Mesothelial cell of epicardium (in vitro differentiated cells): ENCODE results near the gene NCOR1. TPM values are rescaled to one million over a fixed set of nuclear protein-coding genes. Genes with fewer than 3 reads are reported as not detected.

Experiments
- DNase-seq, 2 experiments: peaks; one replicate each; pipeline ENCODE4 v3.0.0; 2021; ENCODE audit warnings: low spot score in 2 of 2; ENCODE audit not compliant: unreplicated experiment in 2 of 2
- H3K27ac Mint-ChIP-seq: 2 replicates; pipeline ENCODE4 v1.8.0; 2021; ENCODE audit warnings: mixed read lengths
- H3K27me3 Mint-ChIP-seq: 2 replicates; pipeline ENCODE4 v1.8.0; 2021; ENCODE audit warnings: low read depth, mixed read lengths
- H3K36me3 Mint-ChIP-seq: 2 replicates; pipeline ENCODE4 v1.8.0; 2021; ENCODE audit warnings: mixed read lengths
- H3K4me1 Mint-ChIP-seq: 2 replicates; pipeline ENCODE4 v1.8.0; 2021; ENCODE audit warnings: mixed read lengths
- H3K4me3 Mint-ChIP-seq: 2 replicates; pipeline ENCODE4 v1.8.0; 2021; ENCODE audit warnings: mild to moderate bottlenecking, moderate library complexity, mixed read lengths
- H3K9me3 Mint-ChIP-seq: 2 replicates; pipeline ENCODE4 v1.8.0; 2021; ENCODE audit warnings: mixed read lengths
- total RNA-seq: library from RNA; stranded (reverse); gene quantifications from 3 replicates; pipeline ENCODE4 v1.2.1, GENCODE V29; 2021
- TF ChIP-seq, protein P1 (sequence below): fragments of 200-600 bp; sonication (generic); IDR thresholded peaks from one replicate; pipeline ENCODE4 v1.5.0; 2021; ENCODE audit warnings: antibody characterized with exemption; ENCODE audit not compliant: unreplicated experiment

Gene NCOR1
- total RNA-seq, 1 donor from 2014 or later = 142 TPM

- Mint-ChIP-seq H3K27me3 (no peaks in the 10 kb centered on the region), H3K36me3 (peaks cover 45% of the 10 kb centered on the region), H3K4me3 (no peak overlapping the region), H3K9me3 (peaks cover 13% of the 10 kb centered on the region), H3K4me1 (no peaks in the 10 kb centered on the region), H3K27ac (peak overlapping the region; percentile 47)
- no peak for DNase-seq
- TF ChIP-seq, protein P1, sequence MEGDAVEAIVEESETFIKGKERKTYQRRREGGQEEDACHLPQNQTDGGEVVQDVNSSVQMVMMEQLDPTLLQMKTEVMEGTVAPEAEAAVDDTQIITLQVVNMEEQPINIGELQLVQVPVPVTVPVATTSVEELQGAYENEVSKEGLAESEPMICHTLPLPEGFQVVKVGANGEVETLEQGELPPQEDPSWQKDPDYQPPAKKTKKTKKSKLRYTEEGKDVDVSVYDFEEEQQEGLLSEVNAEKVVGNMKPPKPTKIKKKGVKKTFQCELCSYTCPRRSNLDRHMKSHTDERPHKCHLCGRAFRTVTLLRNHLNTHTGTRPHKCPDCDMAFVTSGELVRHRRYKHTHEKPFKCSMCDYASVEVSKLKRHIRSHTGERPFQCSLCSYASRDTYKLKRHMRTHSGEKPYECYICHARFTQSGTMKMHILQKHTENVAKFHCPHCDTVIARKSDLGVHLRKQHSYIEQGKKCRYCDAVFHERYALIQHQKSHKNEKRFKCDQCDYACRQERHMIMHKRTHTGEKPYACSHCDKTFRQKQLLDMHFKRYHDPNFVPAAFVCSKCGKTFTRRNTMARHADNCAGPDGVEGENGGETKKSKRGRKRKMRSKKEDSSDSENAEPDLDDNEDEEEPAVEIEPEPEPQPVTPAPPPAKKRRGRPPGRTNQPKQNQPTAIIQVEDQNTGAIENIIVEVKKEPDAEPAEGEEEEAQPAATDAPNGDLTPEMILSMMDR = no peak
Observed at GRCh38 chr17:16085066-16085699, 130.2 kb downstream of the NCOR1 start.

- TF ChIP-seq, protein P1 = no peak
- Mint-ChIP-seq H3K9me3 (peaks cover 13% of the 10 kb centered on the region), H3K27ac (no peak overlapping the region), H3K36me3 (peaks cover 59% of the 10 kb centered on the region), H3K4me3 (no peak overlapping the region), H3K27me3 (no peaks in the 10 kb centered on the region), H3K4me1 (no peaks in the 10 kb centered on the region)
- no peak for DNase-seq
Observed at GRCh38 chr17:16083223-16083622, 132.1 kb downstream of the NCOR1 start.

GRCh38 chr17:16081507-16082087 lies 133.7 kb downstream of the NCOR1 start:
- DNase-seq = no peak
- TF ChIP-seq, protein P1 = no peak
- Mint-ChIP-seq H3K27me3 (no peaks in the 10 kb centered on the region), H3K9me3 (peaks cover 13% of the 10 kb centered on the region), H3K4me3 (no peak overlapping the region), H3K36me3 (peaks cover 63% of the 10 kb centered on the region), H3K27ac (no peak overlapping the region), H3K4me1 (no peaks in the 10 kb centered on the region)

DNA sequence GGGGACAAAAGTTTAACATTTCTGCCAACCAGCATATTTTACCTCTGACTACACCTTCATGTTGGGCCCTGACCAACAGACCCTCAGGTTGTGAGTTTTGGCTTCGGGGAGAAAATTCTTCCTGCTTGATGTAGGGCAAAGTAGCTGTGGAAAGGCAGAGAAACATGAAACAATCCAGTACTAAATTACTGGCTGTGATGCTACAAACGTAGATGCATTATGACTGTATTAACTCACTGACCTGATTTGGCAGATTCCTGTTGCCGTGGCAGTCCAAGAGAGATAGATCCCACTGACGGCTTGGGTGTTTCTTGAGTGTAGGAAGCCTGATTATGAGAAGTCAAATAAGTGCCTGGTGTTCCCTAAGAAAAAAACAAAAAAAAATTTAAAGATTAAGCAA lies 135.0 kb downstream of the NCOR1 start:
- no peak for DNase-seq
- no peaks in the 10 kb centered on the region for H3K4me1 Mint-ChIP-seq
- H3K9me3 Mint-ChIP-seq = peaks cover 13% of the 10 kb centered on the region
- H3K4me3 Mint-ChIP-seq = no peak overlapping the region
- H3K36me3 Mint-ChIP-seq = peaks cover 65% of the 10 kb centered on the region
- H3K27ac Mint-ChIP-seq = no peak overlapping the region
- H3K27me3 Mint-ChIP-seq = no peaks in the 10 kb centered on the region
- TF ChIP-seq, protein P1 = no peak

GRCh38 chr17:16075949-16076348 lies 139.4 kb downstream of the NCOR1 start:
- H3K27me3 Mint-ChIP-seq = no peaks in the 10 kb centered on the region
- no peak overlapping the region for H3K27ac Mint-ChIP-seq
- no peak overlapping the region for H3K4me3 Mint-ChIP-seq
- TF ChIP-seq, protein P1 = no peak
- H3K36me3 Mint-ChIP-seq = peaks cover 50% of the 10 kb centered on the region
- DNase-seq = no peak
- no peaks in the 10 kb centered on the region for H3K4me1 Mint-ChIP-seq
- no peaks in the 10 kb centered on the region for H3K9me3 Mint-ChIP-seq
